ENCODE results near the gene ANKRD13C.
A peak's percentile ranks its signal among the peaks of the same experiment; 100 is the strongest.

The ANKRD13C gene, protein sequence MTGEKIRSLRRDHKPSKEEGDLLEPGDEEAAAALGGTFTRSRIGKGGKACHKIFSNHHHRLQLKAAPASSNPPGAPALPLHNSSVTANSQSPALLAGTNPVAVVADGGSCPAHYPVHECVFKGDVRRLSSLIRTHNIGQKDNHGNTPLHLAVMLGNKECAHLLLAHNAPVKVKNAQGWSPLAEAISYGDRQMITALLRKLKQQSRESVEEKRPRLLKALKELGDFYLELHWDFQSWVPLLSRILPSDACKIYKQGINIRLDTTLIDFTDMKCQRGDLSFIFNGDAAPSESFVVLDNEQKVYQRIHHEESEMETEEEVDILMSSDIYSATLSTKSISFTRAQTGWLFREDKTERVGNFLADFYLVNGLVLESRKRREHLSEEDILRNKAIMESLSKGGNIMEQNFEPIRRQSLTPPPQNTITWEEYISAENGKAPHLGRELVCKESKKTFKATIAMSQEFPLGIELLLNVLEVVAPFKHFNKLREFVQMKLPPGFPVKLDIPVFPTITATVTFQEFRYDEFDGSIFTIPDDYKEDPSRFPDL
- 47.9 to 63.7 (median 55.0) reads per million in 3 donors for total RNA-seq

DNA sequence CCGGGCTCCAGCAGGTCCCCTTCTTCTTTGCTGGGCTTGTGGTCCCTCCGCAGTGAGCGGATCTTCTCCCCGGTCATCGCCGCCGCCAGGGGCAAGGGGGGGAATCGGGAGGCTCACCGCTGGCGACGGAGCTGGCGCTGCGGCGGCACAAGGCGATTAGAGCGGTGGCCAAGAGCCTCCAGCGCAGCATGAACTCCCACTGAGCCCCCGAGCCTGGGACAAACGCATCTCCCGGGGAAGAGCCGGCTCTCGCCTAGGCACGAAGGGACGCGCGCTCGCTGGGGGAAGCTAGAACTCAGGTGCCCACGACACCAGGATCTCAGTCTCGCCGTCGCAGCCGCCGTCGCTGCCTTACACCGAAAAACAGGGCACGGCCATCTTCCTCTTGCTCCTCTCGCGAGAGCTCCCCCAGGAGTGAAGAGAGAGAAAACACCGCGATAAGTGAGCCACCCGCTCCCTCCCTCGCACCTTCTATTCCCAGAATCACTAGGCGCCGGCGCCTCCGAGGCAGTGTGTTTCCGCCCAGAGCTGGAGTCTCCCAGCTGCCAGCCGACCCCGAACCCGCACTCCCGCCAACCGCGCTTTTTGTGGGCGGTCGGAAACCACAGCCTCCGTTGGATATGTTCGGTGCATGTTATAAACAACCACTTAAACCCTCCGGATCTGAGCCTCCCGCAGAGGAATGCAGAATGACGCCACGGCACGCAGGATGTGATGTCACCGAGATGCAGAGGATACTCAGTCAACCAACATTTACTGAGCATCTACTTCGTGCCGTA is at the start of gene ANKRD13C:
ANKRD13C (minus strand) TSS at position 391 of the 779 bp plus-strand sequence; CDS start at position 77, 314 bp downstream.
- peaks cover 10% of the 10 kb centered on the region for H3K4me1 ChIP-seq (ENCODE audit: control insufficient read depth, insufficient read depth, low read length, poor library complexity, severe bottlenecking)

GRCh38 chr1:70403759-70404158 is 49.2 kb upstream of the ANKRD13C start:
- no peak for DNase-seq
- Histone ChIP-seq H3K27me3 (replicated peaks; ENCODE audit: control insufficient read depth, insufficient read depth, low read length, poor library complexity, severe bottlenecking) (peaks cover 4% of the 10 kb centered on the region), H3K4me3 (ENCODE audit: insufficient read depth, low read depth, low read length, poor library complexity, severe bottlenecking) (no peak overlapping the region), H3K9me3 (ENCODE audit: control insufficient read depth, low read length) (no peaks in the 10 kb centered on the region), H3K27ac (ENCODE audit: insufficient read depth, low read length, poor library complexity, severe bottlenecking) (no peak overlapping the region), H3K36me3 (ENCODE audit: control insufficient read depth, insufficient read depth, low read length) (no peaks in the 10 kb centered on the region), H3K4me1 (ENCODE audit: control insufficient read depth, insufficient read depth, low read length, poor library complexity, severe bottlenecking) (no peaks in the 10 kb centered on the region)

More for the DNA sequence above, at the start of gene ANKRD13C:
- H3K36me3 ChIP-seq (ENCODE audit: control insufficient read depth, insufficient read depth, low read length): peaks cover 3% of the 10 kb centered on the region
- peak within 1 kb of the TSS; percentile 89 for H3K27ac ChIP-seq (ENCODE audit: insufficient read depth, low read length, poor library complexity, severe bottlenecking)
- peak; percentile 81 to 87 (median 87) for DNase-seq
- H3K27me3 ChIP-seq (replicated peaks; ENCODE audit: control insufficient read depth, insufficient read depth, low read length, poor library complexity, severe bottlenecking): no peaks in the 10 kb centered on the region
- H3K9me3 ChIP-seq (ENCODE audit: control insufficient read depth, low read length): no peaks in the 10 kb centered on the region
- peak within 1 kb of the TSS; percentile 96 for H3K4me3 ChIP-seq (ENCODE audit: insufficient read depth, low read depth, low read length, poor library complexity, severe bottlenecking)

DNA sequence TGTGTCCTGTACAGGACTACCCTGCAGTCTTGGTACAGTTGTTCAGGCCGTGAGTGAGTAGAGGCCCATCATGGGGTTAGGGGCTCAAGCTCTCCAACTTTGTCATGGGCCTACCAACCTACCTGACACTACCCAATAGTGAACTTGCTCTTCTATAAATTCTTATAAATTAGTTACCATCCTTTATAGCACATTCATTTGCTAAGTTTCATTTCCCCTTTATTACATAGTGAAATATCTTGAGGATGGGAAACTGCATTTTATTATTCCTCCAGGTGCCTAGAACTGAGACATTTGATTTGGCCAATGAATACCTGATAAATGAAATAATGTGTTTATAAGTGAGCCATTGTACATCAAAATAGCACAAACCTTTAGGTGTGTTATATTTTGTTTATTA is 47.5 kb upstream of the ANKRD13C start:
- H3K4me3 ChIP-seq (ENCODE audit: insufficient read depth, low read depth, low read length, poor library complexity, severe bottlenecking): no peak overlapping the region

DNA sequence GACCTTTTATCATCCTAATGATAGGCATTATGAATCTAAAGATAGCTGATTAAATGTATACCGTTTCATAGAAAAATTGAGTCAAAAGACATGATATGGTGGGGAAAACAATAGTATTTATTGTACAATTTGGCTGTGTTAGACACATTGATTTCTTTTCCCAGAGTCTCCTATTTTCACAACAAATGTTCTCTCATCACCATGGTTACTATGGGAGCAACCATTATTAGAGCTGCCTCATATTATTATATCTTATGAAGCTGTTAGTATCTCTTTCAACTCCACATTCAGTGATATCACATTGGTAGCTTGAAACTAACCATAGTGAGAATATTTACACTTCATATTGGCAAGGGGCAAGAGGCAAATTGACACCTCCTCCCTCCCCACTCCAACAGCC is 45.8 kb upstream of the ANKRD13C start:
- H3K4me1 ChIP-seq (ENCODE audit: control insufficient read depth, insufficient read depth, low read length, poor library complexity, severe bottlenecking): no peaks in the 10 kb centered on the region
- no peaks in the 10 kb centered on the region for H3K27me3 ChIP-seq (replicated peaks; ENCODE audit: control insufficient read depth, insufficient read depth, low read length, poor library complexity, severe bottlenecking)

More for the DNA sequence above, 47.5 kb upstream of the ANKRD13C start:
- Histone ChIP-seq H3K9me3 (ENCODE audit: control insufficient read depth, low read length) (no peaks in the 10 kb centered on the region), H3K36me3 (ENCODE audit: control insufficient read depth, insufficient read depth, low read length) (no peaks in the 10 kb centered on the region), H3K4me1 (ENCODE audit: control insufficient read depth, insufficient read depth, low read length, poor library complexity, severe bottlenecking) (no peaks in the 10 kb centered on the region), H3K27me3 (replicated peaks; ENCODE audit: control insufficient read depth, insufficient read depth, low read length, poor library complexity, severe bottlenecking) (peaks cover 4% of the 10 kb centered on the region), H3K27ac (ENCODE audit: insufficient read depth, low read length, poor library complexity, severe bottlenecking) (no peak overlapping the region)
- no peak for DNase-seq

GRCh38 chr1:70397013-70397412 is 42.5 kb upstream of the ANKRD13C start:
- DNase-seq: no peak
- H3K9me3 ChIP-seq (ENCODE audit: control insufficient read depth, low read length): no peaks in the 10 kb centered on the region
- no peak overlapping the region for H3K4me3 ChIP-seq (ENCODE audit: insufficient read depth, low read depth, low read length, poor library complexity, severe bottlenecking)
- no peaks in the 10 kb centered on the region for H3K4me1 ChIP-seq (ENCODE audit: control insufficient read depth, insufficient read depth, low read length, poor library complexity, severe bottlenecking)
- no peak overlapping the region for H3K27ac ChIP-seq (ENCODE audit: insufficient read depth, low read length, poor library complexity, severe bottlenecking)
- no peaks in the 10 kb centered on the region for H3K27me3 ChIP-seq (replicated peaks; ENCODE audit: control insufficient read depth, insufficient read depth, low read length, poor library complexity, severe bottlenecking)
- no peaks in the 10 kb centered on the region for H3K36me3 ChIP-seq (ENCODE audit: control insufficient read depth, insufficient read depth, low read length)

More for the DNA sequence above, 45.8 kb upstream of the ANKRD13C start:
- no peak overlapping the region for H3K27ac ChIP-seq (ENCODE audit: insufficient read depth, low read length, poor library complexity, severe bottlenecking)
- no peaks in the 10 kb centered on the region for H3K36me3 ChIP-seq (ENCODE audit: control insufficient read depth, insufficient read depth, low read length)
- H3K9me3 ChIP-seq (ENCODE audit: control insufficient read depth, low read length): no peaks in the 10 kb centered on the region
- no peak for DNase-seq
- H3K4me3 ChIP-seq (ENCODE audit: insufficient read depth, low read depth, low read length, poor library complexity, severe bottlenecking): no peak overlapping the region

GRCh38 chr1:70396607-70397006 is 42.1 kb upstream of the ANKRD13C start:
- no peak for DNase-seq
- Histone ChIP-seq H3K36me3 (ENCODE audit: control insufficient read depth, insufficient read depth, low read length) (no peaks in the 10 kb centered on the region), H3K4me1 (ENCODE audit: control insufficient read depth, insufficient read depth, low read length, poor library complexity, severe bottlenecking) (no peaks in the 10 kb centered on the region), H3K9me3 (ENCODE audit: control insufficient read depth, low read length) (no peaks in the 10 kb centered on the region), H3K27ac (ENCODE audit: insufficient read depth, low read length, poor library complexity, severe bottlenecking) (no peak overlapping the region), H3K27me3 (replicated peaks; ENCODE audit: control insufficient read depth, insufficient read depth, low read length, poor library complexity, severe bottlenecking) (no peaks in the 10 kb centered on the region), H3K4me3 (ENCODE audit: insufficient read depth, low read depth, low read length, poor library complexity, severe bottlenecking) (no peak overlapping the region)

DNA sequence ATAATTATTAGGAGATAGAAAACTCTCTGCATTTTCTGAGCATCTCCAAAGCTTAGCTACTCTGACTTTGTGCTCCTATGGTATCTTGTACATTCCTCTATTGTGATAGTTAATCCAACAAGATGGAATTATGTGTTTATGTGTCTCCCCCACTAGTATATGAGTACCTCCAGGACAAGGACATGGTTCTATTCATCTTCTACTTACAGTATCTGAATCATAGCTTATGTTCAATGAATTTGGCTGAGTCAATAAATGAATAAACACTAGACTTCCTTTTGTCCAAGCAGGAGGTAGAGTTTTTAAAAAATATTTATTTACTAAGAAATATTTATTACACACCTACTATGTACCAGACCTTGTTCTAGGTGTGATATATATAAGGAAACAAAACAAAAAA is 38.1 kb upstream of the ANKRD13C start:
- no peak for DNase-seq
- H3K9me3 ChIP-seq (ENCODE audit: control insufficient read depth, low read length): no peaks in the 10 kb centered on the region
- H3K4me3 ChIP-seq (ENCODE audit: insufficient read depth, low read depth, low read length, poor library complexity, severe bottlenecking): no peak overlapping the region

DNA sequence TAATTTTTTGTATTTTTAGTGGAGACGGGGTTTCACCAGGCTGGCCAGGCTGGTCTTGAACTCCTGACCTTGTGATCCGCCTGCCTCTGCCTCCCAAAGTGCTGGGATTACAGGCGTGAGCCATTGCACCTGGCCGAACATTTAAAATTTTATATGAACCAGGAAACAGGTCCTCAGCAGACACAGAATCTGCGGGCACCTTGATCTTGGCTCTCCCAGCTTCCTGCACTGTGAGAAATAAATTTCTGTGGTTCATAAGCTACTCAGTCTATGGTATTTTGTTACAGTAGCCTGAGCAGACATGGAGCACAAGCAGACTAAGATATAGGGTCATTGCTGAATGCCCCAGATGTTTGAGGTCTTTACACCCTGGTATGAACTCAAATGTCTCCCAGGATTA is 33.0 kb upstream of the ANKRD13C start:
- Histone ChIP-seq H3K36me3 (ENCODE audit: control insufficient read depth, insufficient read depth, low read length) (no peaks in the 10 kb centered on the region), H3K4me3 (ENCODE audit: insufficient read depth, low read depth, low read length, poor library complexity, severe bottlenecking) (no peak overlapping the region), H3K27me3 (replicated peaks; ENCODE audit: control insufficient read depth, insufficient read depth, low read length, poor library complexity, severe bottlenecking) (no peaks in the 10 kb centered on the region), H3K9me3 (ENCODE audit: control insufficient read depth, low read length) (no peaks in the 10 kb centered on the region), H3K4me1 (ENCODE audit: control insufficient read depth, insufficient read depth, low read length, poor library complexity, severe bottlenecking) (no peaks in the 10 kb centered on the region), H3K27ac (ENCODE audit: insufficient read depth, low read length, poor library complexity, severe bottlenecking) (no peak overlapping the region)
- DNase-seq: no peak

More for the DNA sequence above, 38.1 kb upstream of the ANKRD13C start:
- no peaks in the 10 kb centered on the region for H3K36me3 ChIP-seq (ENCODE audit: control insufficient read depth, insufficient read depth, low read length)
- H3K27ac ChIP-seq (ENCODE audit: insufficient read depth, low read length, poor library complexity, severe bottlenecking): no peak overlapping the region
- no peaks in the 10 kb centered on the region for H3K4me1 ChIP-seq (ENCODE audit: control insufficient read depth, insufficient read depth, low read length, poor library complexity, severe bottlenecking)
- H3K27me3 ChIP-seq (replicated peaks; ENCODE audit: control insufficient read depth, insufficient read depth, low read length, poor library complexity, severe bottlenecking): no peaks in the 10 kb centered on the region

DNA sequence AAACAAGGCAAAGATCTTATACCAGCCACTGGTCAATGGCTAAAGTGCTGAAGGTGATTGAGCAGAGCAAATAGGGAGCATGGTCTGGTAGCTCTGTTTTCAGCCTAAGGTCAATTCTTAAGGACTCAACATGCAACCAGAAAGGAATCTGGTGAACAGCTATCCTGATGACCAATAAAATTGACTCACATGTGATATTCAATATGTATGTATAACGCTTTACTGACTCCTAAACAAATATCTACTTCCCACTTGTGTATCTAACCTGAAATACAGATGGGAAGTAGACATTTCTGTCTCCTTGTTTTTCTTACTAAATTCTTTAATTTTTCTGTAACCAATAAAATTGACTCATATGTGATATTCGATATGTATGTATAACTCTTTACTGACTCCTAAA is 31.6 kb upstream of the ANKRD13C start:
- H3K4me3 ChIP-seq (ENCODE audit: insufficient read depth, low read depth, low read length, poor library complexity, severe bottlenecking): no peak overlapping the region
- H3K27me3 ChIP-seq (replicated peaks; ENCODE audit: control insufficient read depth, insufficient read depth, low read length, poor library complexity, severe bottlenecking): no peaks in the 10 kb centered on the region
- DNase-seq: no peak
- no peaks in the 10 kb centered on the region for H3K9me3 ChIP-seq (ENCODE audit: control insufficient read depth, low read length)
- no peaks in the 10 kb centered on the region for H3K36me3 ChIP-seq (ENCODE audit: control insufficient read depth, insufficient read depth, low read length)
- no peaks in the 10 kb centered on the region for H3K4me1 ChIP-seq (ENCODE audit: control insufficient read depth, insufficient read depth, low read length, poor library complexity, severe bottlenecking)
- H3K27ac ChIP-seq (ENCODE audit: insufficient read depth, low read length, poor library complexity, severe bottlenecking): no peak overlapping the region

DNA sequence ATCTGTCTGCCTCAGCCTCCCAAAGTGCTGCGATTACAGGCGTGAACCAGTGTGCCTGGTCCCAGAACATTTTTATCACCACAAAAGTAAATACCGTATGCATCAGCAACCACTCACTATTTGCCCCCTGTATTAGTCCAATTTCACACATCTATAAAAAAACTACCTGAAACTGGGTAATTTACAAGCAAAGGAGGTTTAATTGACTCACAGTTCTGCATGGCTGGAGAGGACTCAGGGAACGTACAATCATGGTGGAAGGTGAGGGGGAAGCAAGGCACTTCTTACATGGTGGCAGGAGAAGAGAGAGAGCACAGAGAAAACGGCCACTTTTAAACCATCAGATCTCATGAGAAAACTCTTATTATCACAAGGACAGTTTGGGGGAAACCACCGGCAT is 31.0 kb upstream of the ANKRD13C start:
- no peak overlapping the region for H3K27ac ChIP-seq (ENCODE audit: insufficient read depth, low read length, poor library complexity, severe bottlenecking)
- no peaks in the 10 kb centered on the region for H3K9me3 ChIP-seq (ENCODE audit: control insufficient read depth, low read length)
- no peaks in the 10 kb centered on the region for H3K27me3 ChIP-seq (replicated peaks; ENCODE audit: control insufficient read depth, insufficient read depth, low read length, poor library complexity, severe bottlenecking)
- no peaks in the 10 kb centered on the region for H3K36me3 ChIP-seq (ENCODE audit: control insufficient read depth, insufficient read depth, low read length)
- H3K4me1 ChIP-seq (ENCODE audit: control insufficient read depth, insufficient read depth, low read length, poor library complexity, severe bottlenecking): no peaks in the 10 kb centered on the region
- H3K4me3 ChIP-seq (ENCODE audit: insufficient read depth, low read depth, low read length, poor library complexity, severe bottlenecking): no peak overlapping the region
- no peak for DNase-seq

All from effector memory CD4-positive, alpha-beta T cell (primary cell).